DMS153 (cell line): Measurements from ENCODE around the gene PCDH19.
"Not testable (repeated sequence)": the region's sequence is repeated elsewhere in the genome, so short reads cannot be mapped to it uniquely, and the experiment has no call there.

Experiments
- DNase-seq: peaks from one replicate; lab custom pipeline; 2025; lab: John Stamatoyannopoulos, UW

PCDH19 gene, protein sequence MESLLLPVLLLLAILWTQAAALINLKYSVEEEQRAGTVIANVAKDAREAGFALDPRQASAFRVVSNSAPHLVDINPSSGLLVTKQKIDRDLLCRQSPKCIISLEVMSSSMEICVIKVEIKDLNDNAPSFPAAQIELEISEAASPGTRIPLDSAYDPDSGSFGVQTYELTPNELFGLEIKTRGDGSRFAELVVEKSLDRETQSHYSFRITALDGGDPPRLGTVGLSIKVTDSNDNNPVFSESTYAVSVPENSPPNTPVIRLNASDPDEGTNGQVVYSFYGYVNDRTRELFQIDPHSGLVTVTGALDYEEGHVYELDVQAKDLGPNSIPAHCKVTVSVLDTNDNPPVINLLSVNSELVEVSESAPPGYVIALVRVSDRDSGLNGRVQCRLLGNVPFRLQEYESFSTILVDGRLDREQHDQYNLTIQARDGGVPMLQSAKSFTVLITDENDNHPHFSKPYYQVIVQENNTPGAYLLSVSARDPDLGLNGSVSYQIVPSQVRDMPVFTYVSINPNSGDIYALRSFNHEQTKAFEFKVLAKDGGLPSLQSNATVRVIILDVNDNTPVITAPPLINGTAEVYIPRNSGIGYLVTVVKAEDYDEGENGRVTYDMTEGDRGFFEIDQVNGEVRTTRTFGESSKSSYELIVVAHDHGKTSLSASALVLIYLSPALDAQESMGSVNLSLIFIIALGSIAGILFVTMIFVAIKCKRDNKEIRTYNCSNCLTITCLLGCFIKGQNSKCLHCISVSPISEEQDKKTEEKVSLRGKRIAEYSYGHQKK (N-terminal part only)

DNA sequence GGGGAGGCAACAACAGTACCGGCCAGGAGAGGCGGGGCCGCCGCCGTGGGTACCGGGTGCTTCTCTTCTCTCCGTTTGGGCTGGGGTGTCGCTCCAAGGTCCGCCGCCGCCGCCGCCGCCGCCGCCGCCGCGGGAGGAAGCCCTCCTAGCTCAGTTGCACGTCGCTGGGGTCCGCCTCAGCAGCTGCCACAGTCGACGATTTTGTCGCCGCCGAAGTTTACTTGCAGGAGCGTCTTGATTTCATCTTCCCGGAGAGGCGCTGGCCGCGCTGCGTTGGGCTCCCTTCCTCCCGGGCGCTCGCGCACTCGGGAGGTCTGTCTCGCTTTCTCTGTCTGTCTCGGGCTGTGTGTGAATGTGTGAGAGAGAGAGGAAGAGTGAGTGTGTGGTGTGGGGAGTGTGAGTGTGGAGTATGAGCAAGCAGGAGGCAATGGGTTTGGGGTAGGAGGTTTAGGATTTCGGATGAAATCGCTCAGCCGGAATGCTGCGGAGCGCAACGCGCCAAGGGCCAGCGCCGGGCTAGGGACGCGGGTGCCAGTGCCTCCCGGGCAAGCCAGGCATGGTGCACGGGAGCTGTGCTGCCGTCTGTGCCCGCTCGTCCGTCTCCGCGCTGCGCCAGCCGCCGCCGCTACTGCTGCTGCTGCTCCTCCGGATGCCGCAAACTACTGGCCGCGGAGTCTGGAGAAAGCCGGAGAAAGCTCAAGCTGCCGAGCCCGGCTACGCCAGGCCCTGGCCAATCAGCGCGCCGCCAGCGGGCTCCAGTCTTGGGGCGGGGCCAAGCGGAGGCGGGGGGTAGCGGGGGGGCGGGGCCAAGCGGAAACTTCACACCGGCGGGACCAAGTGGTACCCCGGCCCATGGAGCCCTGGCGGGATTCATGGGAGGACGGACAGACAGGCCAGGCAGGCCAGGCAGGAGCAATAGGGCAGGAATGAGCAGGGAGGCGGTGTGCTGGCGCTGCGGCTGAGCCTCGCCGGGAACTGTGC lies at the start of gene PCDH19:
TSS of gene PCDH19 (minus strand) at position 664 of the 981 bp plus-strand sequence. CDS start 1,676 bp downstream, outside the sequence.
- DNase-seq, result no peak

GRCh38 chrX:100449696-100450608 lies 39.9 kb upstream of the PCDH19 start:
- DNase-seq, result peak; percentile 25

DNA sequence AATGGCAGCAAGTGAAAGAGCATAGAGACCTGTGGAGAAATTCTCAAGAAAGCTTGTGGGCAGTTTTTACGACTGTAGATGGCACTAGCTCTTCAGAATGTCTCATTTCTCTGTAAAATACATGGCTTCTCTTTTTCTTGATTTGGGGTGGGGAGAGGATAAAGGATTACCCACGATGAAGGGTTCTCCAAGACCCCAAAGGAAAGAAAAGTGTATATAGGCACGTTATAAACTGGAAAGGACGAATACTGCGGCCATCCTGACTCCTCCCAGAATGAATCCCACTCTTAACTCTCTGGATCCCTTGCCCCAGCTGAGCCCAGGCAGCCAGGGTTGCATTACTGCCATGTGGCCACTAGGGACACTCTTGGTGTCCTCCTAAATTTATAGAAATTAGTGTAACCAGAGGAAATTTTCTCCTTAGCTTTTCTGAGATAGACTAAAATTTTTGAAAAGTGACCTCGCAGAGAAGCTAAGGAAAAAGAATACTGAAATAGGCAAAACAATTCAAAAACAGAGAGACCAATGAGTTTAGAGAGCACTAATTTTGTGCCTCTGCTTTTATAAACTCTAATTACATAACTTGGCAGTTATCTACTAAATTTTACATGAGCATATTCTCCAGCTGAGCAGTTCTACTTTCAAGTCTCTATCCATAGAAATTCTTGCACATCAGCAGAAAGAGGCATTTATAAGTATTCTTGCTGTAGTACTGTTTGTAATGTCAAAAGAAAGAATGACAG lies 37.8 kb upstream of the PCDH19 start:
- no peak for DNase-seq

DNA sequence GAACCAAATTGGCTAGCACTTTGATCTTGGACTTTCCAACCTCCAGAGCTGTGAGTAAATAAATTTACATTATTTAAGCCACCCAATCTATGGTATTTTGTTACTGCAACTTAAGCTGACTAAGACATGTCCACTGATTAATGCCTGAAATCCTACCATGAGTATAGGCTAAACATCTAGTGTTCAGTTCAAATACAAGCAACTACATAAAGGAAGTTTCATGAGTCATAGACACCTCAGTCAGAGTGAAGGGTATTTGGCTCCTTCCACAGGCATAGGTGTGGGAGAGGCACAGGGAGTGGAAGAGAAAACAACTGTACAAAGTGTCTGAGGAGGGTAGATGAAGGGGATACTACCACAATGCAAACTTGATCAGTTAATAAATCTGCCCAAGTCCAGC lies 35.5 kb upstream of the PCDH19 start:
- DNase-seq, result no peak

GRCh38 chrX:100441321-100441720 lies 31.2 kb upstream of the PCDH19 start:
- DNase-seq, result not testable (repeated sequence)

DNA sequence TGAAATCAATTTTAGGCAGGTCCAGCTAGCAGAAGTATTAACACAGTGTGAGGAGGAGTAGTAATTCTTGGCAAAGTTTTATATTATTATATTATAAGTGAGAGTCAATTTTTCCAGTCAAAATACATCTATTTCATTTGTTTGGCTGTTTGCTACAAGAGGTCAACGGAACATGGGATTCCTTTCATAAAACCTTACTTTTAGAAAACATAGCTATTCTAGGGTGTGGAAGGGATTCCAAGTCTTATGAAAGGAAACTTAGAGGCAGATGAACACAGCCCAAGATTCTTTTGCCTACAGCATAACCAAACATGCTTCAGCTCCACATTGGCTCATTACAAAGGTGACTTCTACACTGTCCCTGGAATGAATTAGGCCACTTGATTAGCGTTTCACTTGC lies 29.9 kb upstream of the PCDH19 start:
- DNase-seq, result no peak

DNA sequence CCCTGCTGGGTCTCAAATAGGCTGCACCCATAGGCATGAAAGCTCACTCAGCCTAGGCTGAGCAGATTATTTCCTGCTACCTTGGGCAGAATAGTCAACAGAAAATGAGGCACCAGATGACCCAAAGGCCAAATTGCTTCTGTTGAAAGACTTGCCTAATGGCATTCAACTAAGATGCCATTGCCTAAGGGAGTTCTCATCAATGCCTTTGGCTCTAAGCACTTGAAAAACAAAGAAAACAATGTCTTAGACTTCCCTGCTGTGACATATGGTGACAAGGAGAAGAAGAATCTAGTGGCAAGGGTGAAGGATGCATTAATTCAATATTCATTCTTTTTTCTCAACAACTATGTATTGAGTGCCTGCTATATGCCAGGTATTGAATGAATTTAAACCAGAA lies 25.7 kb upstream of the PCDH19 start:
- DNase-seq, result no peak

GRCh38 chrX:100424012-100424411 lies 13.9 kb upstream of the PCDH19 start:
- no peak for DNase-seq

DNA sequence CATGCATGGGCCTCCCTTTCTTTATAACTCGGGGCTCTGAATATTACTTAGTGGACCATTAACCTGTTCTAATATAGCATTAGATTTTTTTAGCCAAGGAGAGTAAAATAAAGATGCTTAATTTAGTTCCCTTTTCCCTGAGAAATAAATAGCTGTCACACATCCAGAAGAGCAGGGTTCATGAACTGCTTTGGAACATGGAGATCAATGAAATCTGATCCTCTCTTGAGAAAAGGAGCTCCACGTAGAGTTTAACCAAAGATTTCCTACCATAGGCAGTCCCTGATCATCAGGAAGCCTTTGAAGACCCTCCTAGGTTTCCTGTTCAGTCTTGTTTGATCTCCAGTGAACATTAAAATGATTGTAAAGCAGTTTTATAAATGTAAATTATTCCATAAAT lies 8.5 kb upstream of the PCDH19 start:
- DNase-seq, result no peak

DNA sequence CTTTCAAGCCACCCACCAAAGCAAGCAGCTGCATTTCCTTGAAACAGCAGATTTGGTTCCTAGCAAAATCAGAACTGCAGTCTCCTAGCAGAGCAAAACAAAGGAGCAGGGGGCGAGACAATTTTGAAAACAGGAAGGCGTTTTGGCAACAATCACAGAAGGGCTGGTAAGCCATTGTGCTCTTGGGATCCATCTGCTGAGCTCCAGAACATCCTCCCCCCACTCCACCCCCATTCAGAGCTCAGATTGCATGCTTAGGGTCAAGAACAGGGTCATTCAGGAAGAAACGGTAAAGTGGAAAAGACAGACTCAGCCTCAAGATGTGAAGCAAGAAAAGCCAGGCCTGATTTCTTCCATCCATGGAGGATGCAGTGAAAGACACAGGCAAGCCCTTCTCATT lies 7.6 kb upstream of the PCDH19 start:
- DNase-seq, result no peak

- DNase-seq, result no peak
These were observed 3.2 kb upstream of the PCDH19 start for GRCh38 chrX:100413229-100413628.

- no peak for DNase-seq
These were observed 2.0 kb upstream of the PCDH19 start for GRCh38 chrX:100411802-100412715.

GRCh38 chrX:100410901-100411801 lies 1.1 kb upstream of the PCDH19 start:
- no peak for DNase-seq

- no peak for DNase-seq
These were observed 1.1 kb downstream of the PCDH19 start for GRCh38 chrX:100408713-100409609.

DNA sequence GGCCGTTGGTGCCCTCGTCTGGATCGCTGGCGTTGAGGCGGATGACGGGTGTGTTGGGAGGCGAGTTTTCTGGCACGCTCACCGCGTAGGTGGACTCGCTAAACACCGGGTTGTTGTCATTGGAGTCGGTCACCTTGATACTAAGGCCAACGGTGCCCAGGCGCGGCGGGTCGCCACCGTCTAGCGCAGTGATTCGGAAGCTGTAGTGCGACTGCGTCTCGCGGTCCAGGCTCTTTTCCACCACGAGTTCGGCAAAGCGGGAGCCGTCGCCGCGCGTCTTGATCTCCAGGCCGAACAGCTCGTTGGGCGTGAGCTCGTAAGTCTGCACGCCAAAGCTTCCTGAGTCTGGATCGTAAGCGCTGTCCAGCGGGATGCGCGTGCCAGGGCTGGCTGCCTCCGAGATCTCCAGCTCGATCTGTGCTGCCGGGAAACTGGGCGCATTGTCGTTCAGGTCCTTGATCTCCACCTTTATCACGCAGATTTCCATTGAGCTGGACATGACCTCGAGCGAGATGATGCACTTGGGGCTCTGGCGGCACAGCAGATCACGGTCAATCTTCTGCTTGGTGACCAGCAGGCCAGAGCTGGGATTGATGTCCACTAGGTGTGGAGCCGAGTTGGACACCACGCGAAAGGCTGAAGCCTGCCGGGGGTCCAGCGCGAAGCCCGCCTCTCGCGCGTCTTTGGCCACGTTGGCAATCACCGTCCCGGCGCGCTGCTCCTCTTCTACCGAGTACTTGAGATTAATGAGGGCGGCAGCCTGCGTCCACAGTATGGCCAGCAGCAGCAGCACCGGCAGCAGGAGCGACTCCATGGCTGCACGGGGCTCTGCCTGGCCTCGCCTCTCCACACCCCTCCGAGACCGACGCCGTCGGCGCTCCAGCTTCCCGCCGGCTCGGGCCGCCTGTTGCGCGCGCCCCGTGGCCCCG lies 2.0 kb downstream of the PCDH19 start:
- DNase-seq, result no peak
